Naive thymus-derived CD8-positive, alpha-beta T cell (primary cell): ENCODE measurements around the gene CACHD1. TPM values are rescaled to one million over a fixed set of nuclear protein-coding genes. Genes with fewer than 3 reads are reported as not detected.
"Not testable (repeated sequence)": the region's sequence is repeated elsewhere in the genome, so short reads cannot be mapped to it uniquely, and the experiment has no call there.

ENCODE experiments used
- ATAC-seq, 2 donors: fragments of 150-1000 bp; cut with Tn5 transposase in 1 of 2; sonication (Bioruptor Pico), chemical (Tn5 transposase) in 1 of 2; 1 replicate in 1 of 2; 2 replicates in 1 of 2; pipeline ENCODE4 v1.10.0; 2021; ENCODE audit warnings: mild to moderate bottlenecking in 2 of 2, moderate library complexity in 2 of 2
- POLR2A ChIA-PET: fragments of 350-600 bp; sonication (Branson Sonifier 250); formaldehyde crosslinking; loops from one replicate; lab custom pipeline; 2021; ENCODE audit warnings: antibody characterized with exemption; lab: Charles Lee
- DNase-seq, 10 donors: peaks; one replicate each; pipeline versions ENCODE4 v3.0.0 to v3.0.0-alpha.2; 2020 to 2022
- H3K27ac Mint-ChIP-seq, 10 donors: one replicate each; pipeline ENCODE4 v1.8.0; 2020 to 2022; ENCODE audit warnings: mild to moderate bottlenecking in 10 of 10, mixed read lengths in 10 of 10, moderate library complexity in 4 of 10, inconsistent platforms in 1 of 10
- H3K27me3 Mint-ChIP-seq, 5 donors: one replicate each; pipeline ENCODE4 v1.8.0; 2021 to 2022; ENCODE audit warnings: mixed read lengths in 5 of 5
- H3K36me3 Mint-ChIP-seq, 3 donors: one replicate each; pipeline ENCODE4 v1.8.0; 2020 to 2022; ENCODE audit warnings: mixed read lengths in 3 of 3, mild to moderate bottlenecking in 2 of 3, inconsistent platforms in 1 of 3
- H3K4me1 Mint-ChIP-seq, 4 donors: one replicate each; pipeline ENCODE4 v1.8.0; 2021 to 2022; ENCODE audit warnings: mixed read lengths in 4 of 4
- H3K4me3 Mint-ChIP-seq, 10 donors: one replicate each; pipeline ENCODE4 v1.8.0; 2020 to 2022; ENCODE audit warnings: mild to moderate bottlenecking in 10 of 10, mixed read lengths in 10 of 10, moderate library complexity in 6 of 10, inconsistent platforms in 1 of 10
- H3K9me3 Mint-ChIP-seq, 9 donors: one replicate each; pipeline ENCODE4 v1.8.0; 2020 to 2022; ENCODE audit warnings: mixed read lengths in 9 of 9, mild to moderate bottlenecking in 3 of 9, inconsistent platforms in 1 of 9, moderate library complexity in 1 of 9
- microRNA-seq: library from miRNA; unstranded; fragments of <30 nt; microRNA quantifications from one replicate; pipeline ENCODE4 v1.2.0, GENCODE V29; 2022; ENCODE audit warnings: borderline microRNAs expressed
- polyA plus RNA-seq, 3 donors: library from polyadenylated mRNA; unstranded; fragments of 300-500 nt; fragmentation: Illumina TruSeq; gene quantifications; one replicate each; pipeline ENCODE4 v1.2.3, GENCODE V29; 2021
- total RNA-seq, 8 experiments: library from RNA in 2 of 8; stranded (reverse) in 2 of 8; gene quantifications; one replicate each; pipeline ENCODE4 v1.2.3 and lab custom pipeline; 2021 to 2026

Gene CACHD1
- total and polyA plus RNA-seq, 5 experiments from 2014 or later, result 0.80 to 5.2 (median 3.3) TPM

DNA sequence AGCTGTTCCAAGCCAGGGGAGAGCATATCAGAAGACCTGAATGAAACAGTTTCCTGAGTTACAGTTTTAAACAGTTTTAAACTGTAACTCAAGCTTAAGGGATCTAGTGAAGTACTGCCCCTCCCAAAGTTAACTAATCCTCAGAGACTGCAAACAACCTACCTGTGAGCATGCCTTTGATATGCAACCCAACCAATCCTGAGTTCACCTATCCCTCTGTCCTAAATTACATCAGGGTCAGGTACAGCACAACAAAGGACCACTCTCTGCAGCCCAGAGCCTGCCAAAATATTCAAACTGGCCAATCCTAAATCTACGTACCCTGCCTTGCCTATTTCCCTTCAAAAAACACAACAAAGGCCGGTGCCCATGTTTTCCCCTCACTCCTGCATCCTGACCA lies 242.1 kb downstream of the CACHD1 start:
- H3K27ac Mint-ChIP-seq, result no peak overlapping the region
- POLR2A ChIA-PET, result no interaction called here

DNA sequence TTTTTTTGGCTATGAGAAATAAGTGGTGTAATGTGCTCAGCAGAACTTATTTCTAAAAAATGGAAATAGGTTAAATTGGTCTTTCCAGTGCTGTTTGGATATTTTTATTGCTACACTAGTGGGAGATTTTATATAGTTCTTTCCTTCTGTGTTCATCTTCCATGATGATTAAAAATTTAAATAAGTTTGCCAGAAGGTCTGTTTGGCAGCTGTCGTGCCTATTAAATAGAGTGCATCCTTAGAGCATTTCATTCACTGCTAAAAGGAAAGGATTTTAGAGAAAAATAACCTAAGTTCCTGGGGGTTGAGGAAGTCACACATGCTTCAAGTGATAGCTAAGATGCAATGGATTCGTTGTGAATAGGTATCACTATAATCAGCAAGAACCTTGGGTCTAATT lies 245.3 kb downstream of the CACHD1 start:
- no peaks in the 10 kb centered on the region for H3K4me1 Mint-ChIP-seq
- H3K27me3 Mint-ChIP-seq, result peaks cover 0 to 20% (median 3%) of the 10 kb centered on the region in 5 donors
- POLR2A ChIA-PET, result no interaction called here
- H3K27ac Mint-ChIP-seq, result no peak overlapping the region
- peaks cover 0 to 9% (median 0%) of the 10 kb centered on the region in 3 donors for H3K36me3 Mint-ChIP-seq
- peaks cover 2 to 21% (median 11%) of the 10 kb centered on the region in 9 donors for H3K9me3 Mint-ChIP-seq
- ATAC-seq (no peak), DNase-seq (no peak)
- H3K4me3 Mint-ChIP-seq, result no peak overlapping the region

More for the DNA sequence above, 242.1 kb downstream of the CACHD1 start:
- DNase-seq (no peak), ATAC-seq (no peak)
- H3K4me1 Mint-ChIP-seq, result no peaks in the 10 kb centered on the region
- no peak overlapping the region for H3K4me3 Mint-ChIP-seq
- no peaks in the 10 kb centered on the region for H3K9me3 Mint-ChIP-seq
- H3K27me3 Mint-ChIP-seq, result peaks cover 0 to 7% (median 2%) of the 10 kb centered on the region in 5 donors
- H3K36me3 Mint-ChIP-seq, result no peaks in the 10 kb centered on the region

DNA sequence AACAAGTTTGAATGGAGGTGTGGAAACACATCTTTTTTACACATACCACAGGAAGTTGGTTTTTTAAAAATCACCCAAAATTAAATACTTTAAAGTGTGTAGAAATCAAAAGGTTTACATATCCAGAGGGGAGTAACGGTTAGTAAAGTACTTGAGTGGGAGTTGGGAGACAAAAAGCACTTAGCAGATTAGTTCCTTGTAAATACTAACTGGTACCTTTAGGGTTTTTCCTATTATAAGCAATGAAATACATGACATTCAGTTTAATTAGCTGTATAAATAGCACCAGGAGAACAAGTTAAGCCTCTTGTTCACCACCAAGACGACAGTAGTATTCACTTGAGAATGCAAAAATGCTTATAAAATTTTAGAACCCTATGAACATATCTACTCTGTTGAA lies 251.2 kb downstream of the CACHD1 start:
- Mint-ChIP-seq H3K9me3 (peaks cover 2 to 21% (median 11%) of the 10 kb centered on the region in 9 donors), H3K4me3 (no peak overlapping the region), H3K27me3 (peaks cover 15 to 52% (median 25%) of the 10 kb centered on the region in 5 donors), H3K4me1 (no peaks in the 10 kb centered on the region), H3K36me3 (peaks cover 0 to 9% (median 0%) of the 10 kb centered on the region in 3 donors), H3K27ac (no peak overlapping the region)
- no peak for DNase-seq
- no peak for ATAC-seq
- POLR2A ChIA-PET, result no interaction called here

DNA sequence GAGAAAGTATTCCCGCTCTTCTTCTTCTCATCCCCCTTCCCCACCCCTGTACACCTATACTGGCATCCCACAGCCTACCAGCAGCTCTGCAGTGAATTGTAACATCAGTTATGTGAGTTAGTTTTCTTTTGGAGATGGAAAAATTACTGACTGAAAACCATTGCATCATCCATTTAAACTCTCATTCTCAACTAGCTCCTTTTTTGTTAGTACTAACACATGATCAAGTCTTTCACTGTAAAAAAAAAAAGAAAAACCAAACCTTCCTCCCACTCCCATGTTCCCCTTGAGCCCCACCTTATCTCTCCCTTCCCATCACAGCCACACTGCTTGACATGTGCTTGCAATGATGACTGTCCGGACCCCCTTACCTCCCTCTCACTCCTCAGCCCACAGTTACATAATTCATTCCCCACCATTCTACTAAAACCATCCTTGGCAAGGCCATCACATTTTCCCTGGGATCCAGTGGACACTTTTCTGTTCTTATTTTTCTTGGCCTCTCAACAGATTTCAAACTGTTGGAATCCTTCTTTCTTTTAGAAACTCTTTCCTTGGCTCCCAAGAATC lies 251.7 kb downstream of the CACHD1 start:
- no peaks in the 10 kb centered on the region for H3K4me1 Mint-ChIP-seq
- no peak overlapping the region for H3K27ac Mint-ChIP-seq
- DNase-seq (no peak), ATAC-seq (no peak)
- POLR2A ChIA-PET, result no interaction called here
- H3K27me3 Mint-ChIP-seq, result peaks cover 15 to 52% (median 25%) of the 10 kb centered on the region in 5 donors
- H3K9me3 Mint-ChIP-seq, result peaks cover 2 to 21% (median 11%) of the 10 kb centered on the region in 9 donors
- no peak overlapping the region for H3K4me3 Mint-ChIP-seq
- H3K36me3 Mint-ChIP-seq, result peaks cover 0 to 9% (median 0%) of the 10 kb centered on the region in 3 donors

DNA sequence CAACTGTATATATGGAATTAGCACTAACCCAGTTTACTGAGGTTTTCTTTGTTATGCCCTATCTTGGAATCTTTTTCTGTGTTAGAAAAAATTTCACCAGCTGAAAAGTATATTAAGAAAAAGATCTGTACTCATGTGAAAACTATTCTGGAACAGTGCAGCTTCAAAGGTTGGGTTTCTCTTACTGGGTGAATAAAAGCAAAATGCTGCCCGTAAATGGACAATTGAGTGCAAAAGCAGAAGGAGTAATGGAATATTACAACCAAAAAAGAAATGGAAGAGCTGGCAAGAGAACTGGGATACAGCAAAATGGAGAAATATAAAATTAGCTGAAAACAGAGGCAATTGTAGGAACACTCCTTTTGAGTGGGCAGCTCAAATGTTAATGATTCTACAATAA lies 257.9 kb downstream of the CACHD1 start:
- Mint-ChIP-seq H3K4me1 (no peaks in the 10 kb centered on the region), H3K27ac (no peak overlapping the region), H3K4me3 (no peak overlapping the region), H3K9me3 (peaks cover 0 to 2% (median 0%) of the 10 kb centered on the region in 9 donors), H3K27me3 (peaks cover 8 to 20% (median 10%) of the 10 kb centered on the region in 5 donors), H3K36me3 (no peaks in the 10 kb centered on the region)
- POLR2A ChIA-PET, result no interaction called here
- no peak for DNase-seq
- no peak for ATAC-seq

DNA sequence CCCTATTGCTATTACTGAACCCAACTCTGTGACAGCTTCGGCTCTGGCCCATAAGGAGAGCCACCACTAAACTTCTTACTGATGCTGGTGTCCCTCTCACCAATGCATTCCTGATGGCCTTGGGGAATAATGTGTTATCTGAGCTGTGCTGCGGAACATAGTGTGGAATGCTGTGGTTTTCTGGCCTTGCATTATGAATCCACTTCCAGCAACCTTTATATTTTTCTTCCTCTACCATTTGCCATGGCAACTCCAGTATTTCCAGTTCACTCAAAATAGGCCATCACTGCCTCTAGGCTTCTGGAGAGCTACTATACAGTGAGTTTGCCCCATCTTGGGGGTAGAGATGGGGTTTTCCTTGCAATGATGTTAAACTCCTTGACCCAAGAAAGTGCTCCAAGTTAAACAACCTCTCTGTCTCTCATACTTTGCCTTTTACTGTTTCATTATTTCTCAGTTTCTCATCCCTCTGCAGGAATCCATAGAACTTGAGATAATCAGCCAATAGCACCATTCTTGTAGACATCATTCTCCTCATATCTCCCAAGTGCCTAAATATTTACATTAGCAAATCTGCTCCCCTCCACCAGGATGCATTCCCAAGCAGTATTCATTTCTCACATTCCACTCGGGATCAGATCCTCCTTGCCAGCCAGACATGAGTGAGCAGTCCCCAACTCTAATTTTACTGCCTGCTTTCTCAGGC lies 263.8 kb downstream of the CACHD1 start:
- no peaks in the 10 kb centered on the region for H3K9me3 Mint-ChIP-seq
- POLR2A ChIA-PET, result no interaction called here
- H3K4me1 Mint-ChIP-seq, result no peaks in the 10 kb centered on the region
- DNase-seq (no peak), ATAC-seq (no peak)
- H3K4me3 Mint-ChIP-seq, result no peak overlapping the region
- no peak overlapping the region for H3K27ac Mint-ChIP-seq
- H3K27me3 Mint-ChIP-seq, result peaks cover 0 to 10% (median 3%) of the 10 kb centered on the region in 5 donors
- H3K36me3 Mint-ChIP-seq, result no peaks in the 10 kb centered on the region

DNA sequence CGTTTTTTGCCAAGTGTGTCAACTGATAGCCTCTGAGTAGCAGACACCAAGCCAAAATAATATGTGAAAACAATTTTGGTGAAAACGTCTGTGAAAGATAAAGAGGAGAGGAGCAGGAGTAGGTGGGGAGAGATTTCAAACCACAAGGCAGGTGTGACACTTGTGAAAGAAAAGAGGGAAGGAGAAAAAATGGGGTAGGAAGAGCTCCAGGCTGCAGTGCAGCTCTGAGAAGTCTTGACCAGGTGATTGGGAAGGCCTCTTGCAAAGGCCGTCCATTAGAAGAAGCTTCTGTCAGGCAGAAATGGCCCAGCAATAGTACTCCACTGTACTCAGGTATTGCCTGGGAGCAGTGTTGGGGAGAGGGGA lies 264.3 kb downstream of the CACHD1 start:
- DNase-seq (no peak), ATAC-seq (no peak)
- Mint-ChIP-seq H3K27me3 (peaks cover 0 to 10% (median 4%) of the 10 kb centered on the region in 5 donors), H3K4me1 (no peaks in the 10 kb centered on the region), H3K27ac (no peak overlapping the region), H3K36me3 (no peaks in the 10 kb centered on the region), H3K9me3 (no peaks in the 10 kb centered on the region), H3K4me3 (no peak overlapping the region)
- POLR2A ChIA-PET, result interaction anchor here (0.6 kb wide), 1 partner anchor 15 kb away, joined by 3 read pairs; no protein-coding TSS in a partner anchor

DNA sequence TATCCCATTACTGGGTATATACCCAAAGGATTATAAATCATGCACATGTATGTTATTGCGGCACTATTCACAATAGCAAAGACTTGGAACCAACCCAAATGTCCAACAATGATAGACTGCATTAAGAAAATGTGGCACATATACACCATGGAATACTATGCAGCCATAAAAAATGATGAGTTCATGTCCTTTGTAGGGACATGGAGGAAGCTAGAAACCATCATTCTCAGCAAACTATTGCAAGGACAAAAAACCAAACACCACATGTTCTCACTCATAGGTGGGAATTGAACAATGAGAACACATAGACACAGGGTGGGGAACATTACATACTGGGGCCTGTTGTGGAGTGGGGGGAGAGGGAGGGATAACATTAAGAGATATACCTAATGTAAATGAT lies 270.8 kb downstream of the CACHD1 start:
- not testable (repeated sequence) for H3K4me3 Mint-ChIP-seq

More for the DNA sequence above, 270.8 kb downstream of the CACHD1 start:
- POLR2A ChIA-PET, DNase-seq, H3K36me3 Mint-ChIP-seq, ATAC-seq, H3K9me3 Mint-ChIP-seq, H3K27me3 Mint-ChIP-seq, H3K27ac Mint-ChIP-seq: not testable (repeated sequence)
- H3K4me1 Mint-ChIP-seq, result peaks cover 5 to 17% (median 13%) of the 10 kb centered on the region in 4 donors

Small RNA genes within 50 kb of the gene (microRNA-seq; reads per million reads assigned to microRNA genes)
- gene MIR4794, result not detected
